B cell (primary cell): ENCODE results near the gene TK2. TPM values are rescaled to one million over a fixed set of nuclear protein-coding genes. Genes with fewer than 3 reads are reported as not detected.

ENCODE experiments used
- ATAC-seq: fragments of 200-7000 bp; cut with Tn5 transposase; one replicate; pipeline ENCODE4 v1.10.0; 2021; ENCODE audit warnings: low read depth, mild to moderate bottlenecking, moderate number of reproducible peaks, moderate library complexity
- CTCF ChIA-PET: fragments of 350-600 bp; sonication (Branson Sonifier 250); formaldehyde crosslinking; loops from one replicate; lab custom pipeline; 2021; ENCODE audit warnings: antibody characterized with exemption, inconsistent platforms; lab: Charles Lee
- POLR2A ChIA-PET: fragments of 350-600 bp; sonication (Branson Sonifier 250); formaldehyde crosslinking; loops from one replicate; lab custom pipeline; 2021; ENCODE audit warnings: antibody characterized with exemption; lab: Charles Lee
- DNase-seq: peaks from one replicate; pipeline ENCODE4 v3.0.0; 2013
- H2AFZ ChIP-seq: 2 replicates; pipeline ENCODE4 v1.6.1; 2012; ENCODE audit warnings: mild to moderate bottlenecking, low read depth, low read length; ENCODE audit not compliant: insufficient read depth, poor library complexity, severe bottlenecking
- H3K27ac ChIP-seq, 2 donors: 1 replicate in 1 of 2; 2 replicates in 1 of 2; pipeline ENCODE4 v1.5.1; 2012 to 2013; ENCODE audit warnings: low read length in 2 of 2, mild to moderate bottlenecking in 2 of 2, moderate library complexity in 1 of 2
- H3K27me3 ChIP-seq, 4 experiments: fragments of 200-600 bp in 1 of 4; sonication (generic) in 1 of 4; replicated peaks in 1 of 4; 1 replicate in 2 of 4; 2 replicates in 2 of 4; pipeline versions ENCODE4 v1.6.1 to v1.7.0; 2013 to 2016; ENCODE audit warnings: low read length in 3 of 4, mild to moderate bottlenecking in 2 of 4, mixed read lengths in 1 of 4, moderate library complexity in 1 of 4; ENCODE audit not compliant: insufficient read depth in 4 of 4, control insufficient read depth in 3 of 4; ENCODE audit errors: control extremely low read depth in 1 of 4
- H3K36me3 ChIP-seq, 2 experiments: replicated peaks in 1 of 2; 1 replicate in 1 of 2; 2 replicates in 1 of 2; pipeline versions ENCODE4 v1.6.1 to v1.7.1; 2013; ENCODE audit warnings: low read length in 1 of 2; ENCODE audit not compliant: insufficient read depth in 2 of 2, control insufficient read depth in 1 of 2; ENCODE audit errors: control extremely low read depth in 1 of 2, extremely low read depth in 1 of 2
- H3K4me1 ChIP-seq, 2 donors: fragments of 200-600 bp in 1 of 2; sonication (generic) in 1 of 2; 1 replicate in 1 of 2; 2 replicates in 1 of 2; pipeline versions ENCODE4 v1.5.1 to v1.6.1; 2013 to 2017; ENCODE audit warnings: low read length in 2 of 2; ENCODE audit not compliant: control insufficient read depth in 2 of 2, insufficient read depth in 2 of 2
- H3K4me2 ChIP-seq: replicated peaks from 2 replicates; pipeline ENCODE3; 2012; ENCODE audit warnings: mild to moderate bottlenecking, low read depth, low read length; ENCODE audit not compliant: poor library complexity, severe bottlenecking
- H3K4me3 ChIP-seq, 5 experiments: fragments of 200-600 bp in 1 of 5; sonication (generic) in 1 of 5; 1 replicate in 3 of 5; 2 replicates in 2 of 5; pipeline versions ENCODE4 v1.5.1 to v1.7.0; 2011 to 2016; ENCODE audit warnings: low read length in 4 of 5, mild to moderate bottlenecking in 4 of 5, low read depth in 2 of 5, control low read depth in 1 of 5, moderate library complexity in 1 of 5; ENCODE audit not compliant: insufficient read depth in 1 of 5; ENCODE audit errors: control extremely low read depth in 1 of 5, extremely low read depth in 1 of 5
- H3K79me2 ChIP-seq: fragments of 200-600 bp; sonication (generic); one replicate; pipeline ENCODE4 v1.6.0; 2016; ENCODE audit warnings: low read length; ENCODE audit not compliant: control insufficient read depth, insufficient read depth
- H3K9ac ChIP-seq: fragments of 200-600 bp; sonication (generic); 2 replicates; pipeline ENCODE4 v1.6.1; 2017; ENCODE audit warnings: mild to moderate bottlenecking, low read length, moderate library complexity
- H3K9me3 ChIP-seq, 3 donors: one replicate each; pipeline versions ENCODE4 v1.6.1 to v1.7.1; 2013; ENCODE audit warnings: low read length in 2 of 3; ENCODE audit not compliant: control insufficient read depth in 2 of 3, insufficient read depth in 1 of 3; ENCODE audit errors: control extremely low read depth in 1 of 3
- H4K20me1 ChIP-seq: 2 replicates; pipeline ENCODE4 v1.6.0; 2012; ENCODE audit warnings: mild to moderate bottlenecking, low read length; ENCODE audit not compliant: insufficient read depth, control insufficient read depth, poor library complexity, severe bottlenecking
- H3K27ac Mint-ChIP-seq: one replicate; pipeline ENCODE4 v1.8.0; 2021; ENCODE audit warnings: mixed read lengths
- H3K27me3 Mint-ChIP-seq: one replicate; pipeline ENCODE4 v1.8.0; 2021; ENCODE audit warnings: mixed read lengths
- H3K4me1 Mint-ChIP-seq: one replicate; pipeline ENCODE4 v1.8.0; 2021; ENCODE audit warnings: mixed read lengths
- H3K4me3 Mint-ChIP-seq: one replicate; pipeline ENCODE4 v1.8.0; 2021; ENCODE audit warnings: mixed read lengths
- H3K9me3 Mint-ChIP-seq: one replicate; pipeline ENCODE4 v1.8.0; 2022; ENCODE audit warnings: mixed read lengths; ENCODE audit not compliant: insufficient read depth
- CTCF ChIP-seq: fragments of 200-600 bp; IDR thresholded peaks from one replicate; pipeline ENCODE4 v1.8.0; 2022; ENCODE audit warnings: antibody characterized with exemption, mild to moderate bottlenecking
- EZH2 ChIP-seq: IDR thresholded peaks from 2 replicates; pipeline ENCODE4 v1.6.1; 2012; ENCODE audit warnings: borderline replicate concordance, low read depth, mild to moderate bottlenecking, moderate library complexity, low read length; ENCODE audit not compliant: insufficient read depth, poor library complexity, severe bottlenecking
- WGBS: methylation state at CpG from one replicate; pipeline ENCODE4 v1.1.5; 2013; ENCODE audit warnings: missing lambda C conversion rate; ENCODE audit not compliant: insufficient coverage; 5-methylcytosine and 5-hydroxymethylcytosine counted together
- intact Hi-C: fragments of 100-400 bp; cut with micrococcal nuclease; formaldehyde crosslinking; loops from one replicate; pipeline ENCODE4 v1.10.0; 2022
- polyA plus RNA-seq: library from polyadenylated mRNA; depleted of rRNA; stranded (reverse); fragments of >200 nt; gene quantifications from 2 replicates; pipeline ENCODE4 v1.2.3, GENCODE V29; 2012
- total RNA-seq, 2 donors: library from RNA; stranded (reverse); fragments of 120-200 nt in 1 of 2; gene quantifications; 1 replicate in 1 of 2; 2 replicates in 1 of 2; pipeline versions ENCODE4 v1.2.3 to v1.2.4, GENCODE V29; 2013 to 2022

TK2 gene
- total and polyA plus RNA-seq, 2 donors (not counting 1 experiment from before 2014, with no cell fraction given): 2.9 to 9.7 TPM

GRCh38 chr16:66542396-66542795 lies 7.5 kb downstream of the TK2 start:
- ATAC-seq (no peak), DNase-seq (no peak)
- H3K4me3 ChIP-seq: no peak overlapping the region
- H4K20me1 ChIP-seq: no peaks in the 10 kb centered on the region
- intact Hi-C loops: no loop called here
- H3K79me2 ChIP-seq: no peaks in the 10 kb centered on the region
- no peak overlapping the region for H2AFZ ChIP-seq
- CTCF ChIA-PET: interaction anchor here (2.3 to 2.5 kb wide), 2 partner anchors 10 to 30 kb away, joined by 5 to 11 read pairs; partner anchors contain the start of gene CKLF
- Mint-ChIP-seq H3K27ac (no peak overlapping the region), H3K4me1 (peaks cover 76% of the 10 kb centered on the region), H3K9me3 (no peaks in the 10 kb centered on the region), H3K4me3 (no peak overlapping the region), H3K27me3 (no peaks in the 10 kb centered on the region)
- POLR2A ChIA-PET: no interaction called here
- 100% methylated on average over 2 of the region's 3 CpGs for WGBS
- no peaks in the 10 kb centered on the region for H3K27me3 ChIP-seq
- H3K27ac ChIP-seq: no peak overlapping the region
- TF ChIP-seq CTCF (no peak), EZH2 (no peak)
- no peaks in the 10 kb centered on the region for H3K36me3 ChIP-seq
- peaks cover 56 to 64% of the 10 kb centered on the region in 2 donors for H3K4me1 ChIP-seq
- no peaks in the 10 kb centered on the region for H3K9me3 ChIP-seq
- no peak overlapping the region for H3K4me2 ChIP-seq
- H3K9ac ChIP-seq: no peak overlapping the region

- H3K4me3 Mint-ChIP-seq: no peak overlapping the region
- no peaks in the 10 kb centered on the region for H3K27me3 ChIP-seq
- H4K20me1 ChIP-seq: no peaks in the 10 kb centered on the region
- H3K27ac Mint-ChIP-seq: no peak overlapping the region
- no peaks in the 10 kb centered on the region for H3K79me2 ChIP-seq
- H2AFZ ChIP-seq: no peak overlapping the region
- no peaks in the 10 kb centered on the region for H3K9me3 ChIP-seq
- no peak for TF ChIP-seq CTCF
- TF ChIP-seq EZH2: no peak
- H3K4me1 ChIP-seq: peaks cover 49 to 57% of the 10 kb centered on the region in 2 donors
- H3K4me3 ChIP-seq: no peak overlapping the region
- H3K9ac ChIP-seq: no peak overlapping the region
- ATAC-seq: no peak
- peaks cover 73% of the 10 kb centered on the region for H3K4me1 Mint-ChIP-seq
- H3K27ac ChIP-seq: no peak overlapping the region
- intact Hi-C loops: no loop called here
- no peaks in the 10 kb centered on the region for H3K27me3 Mint-ChIP-seq
- CTCF ChIA-PET: interaction anchor here (0.7 to 2.5 kb wide), 3 partner anchors 11 to 30 kb away, joined by 3 to 5 read pairs (median 3); partner anchors contain the start of gene CKLF
- no peak for DNase-seq
- WGBS: 99% methylated on average over 12 of the region's 18 CpGs
- no peak overlapping the region for H3K4me2 ChIP-seq
- no peaks in the 10 kb centered on the region for H3K9me3 Mint-ChIP-seq
- H3K36me3 ChIP-seq: no peaks in the 10 kb centered on the region
- POLR2A ChIA-PET: interaction anchor here (0.9 kb wide), 1 partner anchor 20 kb away, joined by 3 read pairs; no protein-coding TSS in a partner anchor
Measured at GRCh38 chr16:66541388-66542355, 8.2 kb downstream of the TK2 start.
